ENCODE data around the gene PPM1E.

- no peak for TF ChIP-seq POLR2AphosphoS5 (IDR thresholded peaks at IDR 0.05)
- no peak for TF ChIP-seq CTCF (IDR thresholded peaks at IDR 0.05)
- no peak for TF ChIP-seq POLR2A (IDR thresholded peaks at IDR 0.05)
Observed at GRCh38 chr17:58989629-58990028, 234.0 kb downstream of the PPM1E start.

All from breast epithelium (tissue), 3 donors.